HT1080 (cell line): ENCODE measurements around the gene NRP1. TPM values are rescaled to one million over a fixed set of nuclear protein-coding genes. Genes with fewer than 3 reads are reported as not detected.

Experiments used
- DNase-seq: peaks from one replicate; pipeline ENCODE4 v3.0.0-alpha.2; 2015; ENCODE audit warnings: low read depth
- total RNA-seq: library from RNA; depleted of rRNA; stranded (reverse); fragments of >200 nt; shearing (Covaris generic); gene quantifications from 2 replicates; pipeline ENCODE4 v1.2.3, GENCODE V29; 2014

Gene NRP1
- total RNA-seq, 1 experiment from 2014 or later: 281 TPM

DNA sequence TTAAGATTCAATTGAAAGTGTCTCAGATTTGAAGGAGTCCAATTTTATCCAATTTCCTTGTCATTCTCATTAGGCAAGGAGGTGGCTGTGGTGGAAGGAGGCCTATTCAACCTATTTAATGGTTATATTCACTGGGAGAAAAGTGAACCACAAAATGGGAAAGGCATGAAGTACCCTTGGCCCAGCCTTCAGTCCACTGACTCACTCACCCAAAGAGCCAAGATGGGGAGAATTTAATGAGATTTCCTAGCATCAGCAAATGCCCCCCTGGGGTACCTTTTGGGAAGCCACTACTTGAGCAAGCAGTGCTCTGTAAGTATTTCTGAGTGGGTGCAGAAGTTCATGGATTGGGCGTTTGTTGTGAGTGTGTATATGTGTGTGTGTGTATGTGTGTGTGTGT is 144.1 kb downstream of the NRP1 start:
- DNase-seq: no peak

DNA sequence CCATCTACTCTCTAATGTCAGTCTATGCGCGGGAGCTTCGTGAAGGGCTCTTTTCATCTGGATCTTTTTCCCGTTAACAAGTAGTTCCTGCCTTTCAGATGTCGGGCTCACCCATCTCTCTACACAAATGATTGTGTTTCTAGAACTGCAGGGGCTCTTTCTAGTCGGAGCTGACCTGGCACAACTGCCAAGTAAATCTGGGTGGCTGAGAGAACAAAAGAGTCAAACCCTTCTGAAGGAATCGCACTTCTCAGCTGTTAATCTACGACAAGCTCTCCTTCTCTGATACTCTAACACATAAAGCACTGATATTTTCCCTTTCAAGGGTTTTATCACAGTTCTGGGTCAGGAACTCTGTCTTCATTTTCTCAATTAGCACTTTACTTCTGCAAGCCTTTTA is 144.7 kb downstream of the NRP1 start:
- DNase-seq: no peak

DNA sequence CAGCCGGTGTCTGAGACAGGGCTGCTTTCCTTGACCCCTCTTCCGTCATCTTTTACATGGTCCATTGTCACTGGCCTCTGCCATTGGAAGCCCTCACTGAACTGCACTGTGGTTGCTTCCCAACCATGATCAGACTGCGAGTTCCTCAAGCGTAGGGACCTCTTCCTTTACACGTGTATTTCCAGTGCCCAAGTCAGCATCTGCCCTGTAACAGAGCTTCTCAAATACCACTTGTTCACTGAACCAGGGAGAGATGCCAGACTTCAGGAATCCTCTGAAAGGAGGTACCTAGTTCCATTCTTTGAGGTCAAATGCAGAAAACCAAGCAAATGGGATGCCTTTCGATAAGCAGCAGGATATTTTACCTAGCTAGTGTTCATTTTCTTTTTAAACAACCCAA is 145.1 kb downstream of the NRP1 start:
- DNase-seq: no peak

DNA sequence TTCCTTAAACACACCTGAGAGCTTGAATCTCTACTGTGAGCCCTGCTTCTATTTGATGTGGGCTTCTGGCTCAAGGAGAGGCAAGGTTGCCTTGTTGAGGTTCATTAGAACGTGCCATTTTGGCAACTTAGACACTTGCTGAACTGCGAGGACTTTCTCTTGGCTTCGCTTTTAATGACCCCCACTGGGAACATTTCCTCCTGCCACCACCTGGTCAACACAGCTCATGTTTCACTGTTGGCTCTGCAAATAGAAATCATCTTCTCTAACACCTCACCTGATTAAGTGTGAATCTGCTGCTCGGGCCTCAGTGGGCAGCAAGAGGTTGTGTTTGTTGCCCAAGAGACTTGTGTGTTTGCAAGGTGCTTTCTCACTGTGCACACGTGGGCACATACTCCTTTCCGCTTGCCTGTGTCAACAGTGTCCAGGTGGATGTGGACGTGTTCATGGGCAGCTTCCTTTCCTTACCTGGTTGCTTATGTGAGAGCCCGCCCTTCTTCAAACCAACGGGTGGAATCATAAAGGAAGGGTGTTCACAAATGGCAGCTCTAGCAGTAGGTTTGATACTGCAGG is 147.0 kb downstream of the NRP1 start:
- no peak for DNase-seq

DNA sequence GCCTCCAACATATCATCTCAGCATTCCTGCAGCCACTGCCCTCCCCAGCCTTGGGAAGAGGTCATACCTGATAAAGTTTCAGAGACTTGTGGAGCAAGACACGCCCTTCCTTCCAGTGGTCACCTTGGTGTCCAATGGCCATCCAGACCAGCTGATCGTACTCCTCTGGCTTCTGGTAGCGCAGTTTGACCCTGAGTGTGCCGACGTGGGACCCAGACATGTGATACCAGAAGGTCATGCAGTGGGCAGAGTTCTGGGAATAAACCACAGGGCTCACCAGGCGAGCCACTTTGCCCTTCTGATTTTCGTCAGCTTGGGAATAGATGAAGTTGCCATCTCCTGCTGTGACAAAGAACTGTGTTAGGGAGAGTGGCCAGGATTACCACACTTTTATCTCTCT is 148.3 kb downstream of the NRP1 start:
- no peak for DNase-seq

DNA sequence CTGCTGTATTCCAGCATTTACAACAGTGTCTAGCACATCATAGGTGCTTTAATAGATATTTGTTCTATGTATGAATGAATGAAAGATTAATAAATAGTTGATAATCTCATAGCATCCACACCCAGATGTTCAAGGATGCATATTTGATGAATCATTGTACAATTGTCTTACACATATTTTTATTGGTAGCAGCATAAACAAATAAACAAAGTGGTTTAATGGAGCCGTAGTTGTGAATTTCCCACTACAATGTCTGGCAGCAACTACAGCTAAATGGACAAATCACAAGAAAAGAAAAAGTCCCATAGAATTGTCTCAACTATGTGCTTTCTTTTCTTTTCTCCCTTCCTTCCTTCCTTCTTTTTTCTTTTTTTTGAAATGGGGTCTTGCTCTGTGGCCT is 150.8 kb downstream of the NRP1 start:
- no peak for DNase-seq

DNA sequence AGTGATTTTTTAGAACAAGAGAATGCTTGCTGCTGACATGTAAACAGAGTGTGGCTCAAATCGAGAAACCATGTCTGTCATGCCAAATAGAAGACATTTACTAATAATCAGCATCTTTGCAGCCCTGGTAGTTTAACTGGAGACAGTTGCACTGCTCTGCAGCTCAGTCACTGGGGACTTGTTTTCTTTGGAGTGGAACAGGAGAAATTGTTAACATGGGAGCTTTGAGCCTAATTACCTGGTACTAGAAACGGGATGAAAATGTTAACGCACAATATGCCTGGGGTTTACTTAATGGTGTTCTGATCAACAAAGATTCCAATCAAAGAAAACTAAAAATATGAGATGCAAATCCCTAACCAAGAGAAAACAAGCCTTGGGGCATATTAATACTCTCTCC is 153.5 kb downstream of the NRP1 start:
- no peak for DNase-seq

DNA sequence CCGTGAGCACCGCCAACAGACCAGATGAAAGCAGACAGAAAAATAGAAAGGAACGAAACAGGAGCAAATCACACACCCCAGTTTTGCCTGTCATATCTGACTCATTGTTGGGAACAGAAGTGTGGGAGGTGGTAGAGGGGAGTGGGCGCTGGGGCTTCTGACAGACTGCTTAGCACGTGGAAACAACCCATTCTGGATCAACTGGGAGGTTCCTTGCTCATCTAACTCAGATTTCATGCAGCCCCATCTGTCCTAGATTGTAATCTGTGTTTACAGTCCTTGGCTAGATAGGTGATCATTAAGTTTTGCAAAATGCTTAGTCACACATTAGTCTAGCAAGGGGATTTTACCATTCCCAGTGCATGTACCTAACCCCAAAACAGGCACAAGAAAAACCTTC is 154.1 kb downstream of the NRP1 start:
- DNase-seq: no peak

DNA sequence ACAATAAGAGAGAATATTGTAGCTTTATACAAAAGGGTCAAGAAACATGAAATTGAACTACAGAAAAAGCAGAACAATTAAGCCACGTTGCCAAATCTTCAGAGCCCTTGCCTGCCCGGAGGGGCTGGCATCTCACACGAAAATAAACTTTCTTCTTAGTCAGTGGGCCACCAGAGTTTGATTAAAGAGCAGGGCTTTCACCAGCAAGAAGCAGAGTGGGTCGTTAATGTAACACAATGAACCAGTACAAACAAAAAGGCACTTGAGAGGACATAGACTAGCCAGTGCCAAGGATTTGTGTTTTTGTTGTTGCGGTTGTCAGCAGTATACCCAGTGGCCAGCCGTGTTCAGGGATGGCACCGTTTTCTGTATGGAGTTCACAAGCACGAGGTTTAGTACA is 155.4 kb downstream of the NRP1 start:
- DNase-seq: no peak

DNA sequence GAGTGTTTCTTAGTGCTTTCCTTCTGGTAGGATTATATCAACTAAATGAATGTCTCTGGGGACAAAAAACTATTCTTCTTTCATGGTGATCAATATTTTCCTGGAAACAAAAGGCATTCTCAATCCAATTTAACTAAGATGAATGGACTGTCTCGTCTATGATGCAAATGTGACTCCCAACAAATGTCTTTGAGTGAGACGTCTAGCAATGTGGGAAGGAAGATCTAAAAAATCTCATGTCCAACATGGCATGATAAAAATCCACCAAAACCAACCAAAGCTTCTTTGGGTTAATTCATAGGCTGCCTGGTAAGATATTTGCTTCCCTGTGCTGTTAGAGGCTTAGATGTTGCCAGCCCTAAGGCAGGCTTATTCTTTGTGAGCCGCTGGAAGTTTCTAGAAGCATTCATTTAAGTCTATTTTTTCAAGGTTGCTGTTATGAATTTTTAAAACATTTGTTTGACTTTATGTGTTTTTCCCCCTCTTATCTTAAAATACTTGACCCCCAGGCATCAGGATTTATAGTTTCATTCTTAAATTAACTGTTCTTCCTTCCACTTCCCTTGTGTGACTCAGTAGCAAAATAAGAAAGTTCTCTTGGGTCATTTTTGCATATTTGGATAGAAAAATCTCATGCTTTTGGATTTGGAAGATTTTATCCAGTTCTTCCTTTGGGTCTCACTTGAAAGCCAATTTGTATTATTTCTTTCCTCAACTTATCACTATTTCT is 156.3 kb downstream of the NRP1 start:
- DNase-seq: no peak

DNA sequence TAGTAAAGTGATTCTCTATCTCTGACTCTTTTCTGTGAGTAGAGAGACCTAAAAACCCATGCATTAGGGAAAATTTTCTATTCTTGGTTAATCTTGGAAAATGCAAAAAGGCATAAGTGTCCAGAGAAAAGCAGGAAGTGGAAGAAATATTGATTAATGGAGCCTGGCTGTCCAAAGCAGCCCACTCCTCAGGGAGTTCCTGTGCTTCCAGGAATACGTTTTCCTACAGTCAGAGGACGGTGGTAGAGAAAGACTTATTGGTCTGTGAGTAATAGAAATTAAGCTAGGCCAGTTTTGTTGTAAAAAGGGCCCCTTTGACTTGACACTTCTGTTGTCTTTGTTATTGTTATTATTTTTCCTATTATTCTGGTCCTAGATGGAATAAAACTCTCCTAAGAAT is 157.8 kb downstream of the NRP1 start:
- DNase-seq: no peak

DNA sequence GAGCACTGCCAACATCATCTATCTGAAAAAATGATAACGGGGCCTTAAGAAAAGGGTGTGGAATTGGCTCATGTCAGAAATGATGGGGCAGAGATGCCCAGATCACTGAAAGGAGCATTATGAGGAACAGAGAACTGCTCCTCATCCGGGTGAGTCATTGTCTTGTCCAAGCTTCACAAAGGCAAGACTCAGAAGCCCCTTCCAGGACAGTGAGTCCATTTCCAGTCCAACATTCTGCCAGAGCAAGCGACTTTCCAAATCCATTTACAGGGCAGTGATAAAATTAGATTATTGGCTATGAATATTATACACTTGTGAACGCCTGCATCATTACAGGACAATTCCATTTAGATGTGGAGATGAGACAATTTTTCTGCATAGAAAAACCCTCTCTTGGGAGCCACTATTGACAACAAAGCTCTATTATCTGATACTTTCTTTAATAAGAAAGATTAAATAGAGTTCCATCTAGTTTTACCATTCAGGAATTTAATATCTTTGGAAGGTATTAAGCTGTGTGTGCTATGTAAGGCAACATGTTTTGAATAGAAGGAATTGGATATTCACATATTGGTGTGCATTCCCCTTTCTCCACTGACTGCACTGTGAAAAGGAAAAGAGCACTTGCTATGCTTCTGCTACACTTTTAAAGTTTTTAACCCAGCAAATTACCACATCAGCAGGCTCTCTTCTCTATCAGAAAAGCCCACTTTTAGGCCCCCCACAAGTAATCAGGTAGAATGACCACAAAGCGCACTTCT is 159.6 kb downstream of the NRP1 start:
- DNase-seq: peak; percentile 72

DNA sequence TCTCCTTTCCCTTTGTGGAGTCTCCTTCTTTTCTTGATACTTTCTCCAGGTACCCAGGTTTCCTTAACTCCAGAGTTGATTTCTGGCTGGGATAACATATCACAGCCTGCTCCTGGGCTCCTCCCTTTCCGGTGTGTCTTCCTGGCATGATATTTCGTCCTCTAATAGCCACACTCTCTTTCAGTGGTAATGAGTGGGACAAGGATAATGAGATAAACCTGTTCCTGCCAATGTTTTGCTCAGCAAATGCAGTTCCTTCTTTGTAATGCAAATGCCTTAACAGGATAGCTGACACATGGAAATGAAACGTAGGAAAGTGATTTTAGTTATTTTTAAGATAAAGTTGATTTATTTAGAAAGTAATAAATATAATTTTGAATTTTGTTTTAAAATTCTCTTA is 168.6 kb downstream of the NRP1 start:
- no peak for DNase-seq

DNA sequence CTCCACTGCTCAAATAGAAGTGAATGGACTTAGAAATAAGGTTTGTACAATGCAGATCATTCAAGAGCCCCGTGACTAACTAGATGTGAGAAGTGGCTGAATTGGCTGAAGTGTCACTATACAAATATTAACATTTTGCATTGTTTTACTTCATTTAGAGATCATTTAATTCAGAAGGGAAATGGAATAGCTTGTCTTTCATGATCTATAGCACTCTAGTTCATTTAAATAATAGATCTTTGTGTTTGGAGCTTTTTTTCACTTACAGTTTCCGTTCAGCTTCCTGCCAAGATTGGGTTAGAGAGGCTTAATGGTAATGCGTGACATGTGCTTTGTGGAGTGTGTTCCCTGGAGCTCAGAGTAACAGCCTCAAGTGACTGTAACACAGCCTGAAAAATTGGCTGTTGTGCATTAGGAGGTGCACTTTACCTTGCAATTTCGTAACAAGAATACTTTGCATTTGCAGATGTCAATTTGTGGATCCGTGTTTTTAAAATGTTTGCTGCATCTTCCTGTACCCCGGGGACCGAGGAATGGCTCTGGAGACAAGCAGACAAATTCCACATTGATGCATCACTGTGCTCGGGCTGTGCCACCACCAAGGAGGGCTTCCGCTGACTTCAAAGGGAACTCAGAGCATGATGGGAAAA is 170.3 kb downstream of the NRP1 start:
- DNase-seq: no peak

DNA sequence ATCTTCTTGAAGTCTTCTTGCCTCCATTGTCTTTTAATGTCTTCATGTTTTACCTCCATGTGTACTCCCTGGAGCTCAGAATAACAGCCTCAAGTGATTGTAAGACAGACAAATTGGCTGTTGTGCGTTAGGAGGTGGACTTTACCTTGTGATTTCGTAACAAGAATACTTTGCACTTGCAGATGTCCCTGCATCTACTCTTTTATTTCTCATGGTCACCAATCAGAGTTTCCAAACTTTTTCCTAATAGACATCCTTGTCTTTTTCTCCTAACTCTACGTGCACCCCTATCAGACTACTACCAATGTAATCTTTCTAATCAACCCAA is 172.3 kb downstream of the NRP1 start:
- no peak for DNase-seq

DNA sequence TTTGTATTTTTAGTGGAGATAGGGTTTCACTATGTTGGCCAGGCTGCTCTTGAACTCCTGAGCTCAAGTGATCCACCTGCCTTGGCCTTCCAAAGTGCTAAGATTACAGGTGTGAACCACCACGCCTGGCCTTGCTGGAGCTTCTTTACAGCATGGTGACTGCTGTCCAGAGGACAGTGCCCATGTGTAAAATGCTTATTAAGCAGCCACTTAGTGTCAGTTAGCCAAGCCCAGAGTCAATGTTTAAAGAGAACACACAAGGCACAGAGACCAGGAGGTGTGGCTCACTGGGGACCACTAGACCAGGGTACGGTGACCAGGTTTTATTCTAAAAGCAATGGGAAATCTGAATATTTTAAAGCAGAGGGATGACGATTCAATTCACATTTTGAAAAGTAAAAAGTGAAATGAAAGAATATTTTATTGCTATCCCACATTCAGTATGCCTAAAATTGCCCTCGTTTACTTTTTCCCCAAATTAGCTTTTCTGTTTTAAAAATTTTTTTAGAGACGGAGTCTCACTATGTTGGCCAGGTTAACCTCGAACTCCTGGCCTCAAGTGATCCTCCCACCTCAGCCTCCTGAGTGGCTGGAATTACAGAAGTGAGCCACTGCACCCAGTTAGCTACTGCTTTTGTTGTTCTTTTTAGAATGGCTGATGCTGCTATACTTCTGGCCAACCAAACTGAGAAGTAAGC is 172.8 kb downstream of the NRP1 start:
- no peak for DNase-seq

DNA sequence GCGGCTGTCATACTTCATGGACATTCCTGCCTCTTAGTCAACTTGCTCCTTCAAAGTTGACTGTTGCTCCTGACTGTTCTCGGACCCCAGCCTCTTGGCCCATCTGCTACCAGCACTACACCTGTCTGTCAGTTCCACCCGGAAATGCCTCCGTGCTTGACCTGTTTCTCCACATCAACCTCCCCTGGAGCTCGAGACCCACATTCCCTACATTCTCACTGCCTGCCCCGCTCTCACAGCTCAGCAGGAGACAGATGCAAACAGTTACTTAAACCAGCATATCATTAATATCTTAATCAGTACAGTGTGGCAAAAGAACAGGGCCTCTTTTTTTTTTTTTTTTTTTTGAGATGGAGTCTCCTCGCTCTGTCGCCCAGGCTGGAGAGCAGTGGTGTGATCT is 174.3 kb downstream of the NRP1 start:
- DNase-seq: no peak

DNA sequence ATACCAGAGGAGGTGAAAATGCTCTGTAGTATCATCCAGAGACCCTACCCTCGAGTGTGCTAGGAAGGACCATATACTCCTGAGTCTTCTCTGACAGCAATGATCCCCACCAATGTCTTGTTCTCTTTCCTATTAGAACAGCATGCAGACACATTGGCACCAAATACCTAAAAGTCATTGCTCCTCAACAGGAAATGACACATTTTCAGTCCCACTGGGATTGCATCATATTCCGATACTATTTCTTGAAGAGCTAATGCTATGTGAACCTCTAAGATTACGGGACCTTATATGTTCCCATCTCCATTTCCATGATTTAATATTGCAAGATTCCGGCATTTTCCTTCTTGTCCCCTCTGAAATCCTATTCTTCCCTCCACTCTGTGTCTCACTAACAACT is 177.4 kb downstream of the NRP1 start:
- peak; percentile 76 for DNase-seq

DNA sequence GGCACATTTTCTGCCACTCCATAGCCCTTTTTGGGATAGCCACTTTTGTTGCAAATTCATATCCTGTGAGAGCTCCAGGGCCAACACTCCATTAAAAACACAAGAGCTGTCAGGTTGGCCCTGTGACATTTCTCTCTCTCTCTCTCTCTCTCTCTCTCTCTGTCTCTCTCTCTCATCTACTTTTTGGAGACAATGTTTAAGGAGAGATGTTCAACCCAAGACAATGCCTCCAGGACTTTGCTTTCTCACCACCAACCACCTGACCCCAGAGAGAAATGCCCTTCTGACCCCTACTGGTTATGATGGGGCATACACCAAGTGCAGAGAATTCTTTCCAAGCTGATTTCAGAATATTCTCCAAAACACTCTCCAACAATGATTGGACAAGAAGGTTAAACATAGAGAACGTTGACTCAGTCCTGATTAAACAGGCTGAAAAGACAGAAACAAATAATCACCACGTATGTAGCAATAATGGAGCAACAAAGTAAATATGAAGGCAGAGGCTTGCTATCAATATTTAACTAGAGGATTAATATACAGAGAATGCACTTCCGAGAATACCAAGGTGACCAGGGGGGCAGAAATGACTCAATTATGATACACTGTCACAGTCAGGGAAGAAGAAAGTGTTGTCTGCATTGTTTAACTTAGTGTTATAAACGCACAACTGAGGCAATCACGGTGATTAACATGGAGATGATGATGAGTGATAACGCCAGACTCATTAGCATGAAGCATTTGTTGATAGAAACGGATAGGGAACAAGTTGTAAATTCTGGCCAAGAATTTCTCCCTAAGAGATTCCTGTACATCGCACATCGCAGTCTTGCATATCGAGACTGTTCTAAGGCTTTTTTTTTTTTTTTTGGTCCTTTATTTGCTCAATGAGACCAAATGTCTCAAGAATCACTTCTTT is 178.5 kb downstream of the NRP1 start:
- DNase-seq: peak; percentile 71

DNA sequence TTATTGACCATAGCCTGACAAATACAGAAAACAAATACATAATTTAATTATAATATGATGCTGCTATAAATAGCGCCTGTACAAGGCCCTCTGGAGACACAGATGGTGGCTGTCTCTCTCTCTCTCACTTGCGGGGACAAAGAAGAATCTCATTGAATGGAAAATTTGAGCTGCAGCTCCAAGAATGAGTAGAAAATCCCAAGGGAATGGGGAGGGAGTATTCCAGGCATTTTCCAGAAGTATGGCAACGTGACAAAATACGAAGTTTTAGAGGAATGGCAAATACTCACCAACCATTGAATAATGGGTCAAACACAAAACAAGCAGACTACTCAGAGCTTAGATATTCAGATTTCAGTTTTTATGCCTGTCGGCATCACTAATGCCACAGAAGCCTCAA is 179.9 kb downstream of the NRP1 start:
- DNase-seq: no peak

DNA sequence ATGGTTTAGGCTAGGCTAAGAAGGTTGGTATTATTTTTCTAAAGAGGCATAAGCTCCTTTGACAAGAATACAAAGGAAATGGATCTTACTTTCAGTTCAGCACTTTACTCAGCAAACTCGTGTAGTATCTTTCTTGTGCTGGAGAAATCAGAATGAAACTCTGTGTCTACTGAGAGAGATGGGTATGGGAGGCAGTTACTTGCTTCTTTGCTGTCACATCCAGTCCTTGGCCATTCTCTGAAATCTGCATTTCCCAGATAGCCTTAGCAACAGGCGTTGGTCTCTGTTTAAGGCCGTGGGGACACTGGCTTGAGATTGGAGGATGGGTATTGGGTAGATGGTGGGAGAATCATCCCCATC is 180.5 kb downstream of the NRP1 start:
- DNase-seq: no peak
